GM23338 (cell line): ENCODE data around the gene TANGO6. TPM values are rescaled to one million over a fixed set of nuclear protein-coding genes. Genes with fewer than 3 reads are reported as not detected.

Source experiments
- ATAC-seq: fragments of 200-7000 bp; cut with Tn5 transposase; 3 replicates; pipeline ENCODE4 v1.9.1; 2020
- DNase-seq: peaks from one replicate; pipeline ENCODE4 v3.0.0-alpha.2; 2015; ENCODE audit warnings: low spot score
- H2AFZ ChIP-seq: fragments of 200-600 bp; sonication (generic); 2 replicates; pipeline ENCODE4 v1.8.0; 2016; ENCODE audit warnings: antibody characterized with exemption, mild to moderate bottlenecking, moderate library complexity
- H3F3A ChIP-seq: fragments of 200-600 bp; sonication (generic); replicated peaks from 2 replicates; pipeline ENCODE4 v1.8.0; 2017; ENCODE audit warnings: antibody characterized with exemption, mixed run types, low read depth
- H3K27ac ChIP-seq: fragments of 200-600 bp; sonication (generic); 2 replicates; pipeline ENCODE4 v1.6.1; 2016; ENCODE audit warnings: low read depth
- H3K27me3 ChIP-seq: fragments of 200-600 bp; sonication (generic); 2 replicates; pipeline ENCODE4 v1.8.0; 2016; ENCODE audit warnings: mild to moderate bottlenecking, mixed run types, moderate library complexity; ENCODE audit not compliant: insufficient read depth
- H3K36me3 ChIP-seq: fragments of 200-600 bp; sonication (generic); 2 replicates; pipeline ENCODE4 v1.8.0; 2016; ENCODE audit warnings: mild to moderate bottlenecking; ENCODE audit not compliant: insufficient read depth
- H3K4me1 ChIP-seq: fragments of 200-600 bp; sonication (generic); 2 replicates; pipeline ENCODE4 v1.8.0; 2016; ENCODE audit warnings: mild to moderate bottlenecking, moderate library complexity; ENCODE audit not compliant: insufficient read depth
- H3K4me2 ChIP-seq: fragments of 200-600 bp; sonication (generic); 2 replicates; pipeline ENCODE4 v1.7.1; 2017; ENCODE audit warnings: mixed run types
- H3K4me3 ChIP-seq: fragments of 200-600 bp; sonication (generic); 2 replicates; pipeline ENCODE4 v1.6.1; 2016; ENCODE audit warnings: mixed run types
- H3K79me2 ChIP-seq: fragments of 200-600 bp; sonication (generic); replicated peaks from 2 replicates; pipeline ENCODE4 v1.8.0; 2017; ENCODE audit warnings: mild to moderate bottlenecking; ENCODE audit not compliant: insufficient read depth
- H3K9me2 ChIP-seq: fragments of 200-600 bp; sonication (generic); 2 replicates; pipeline ENCODE4 v1.8.0; 2017; ENCODE audit not compliant: insufficient read depth
- H4K20me1 ChIP-seq: fragments of 200-600 bp; sonication (generic); replicated peaks from 2 replicates; pipeline ENCODE4 v1.8.0; 2017; ENCODE audit warnings: mild to moderate bottlenecking; ENCODE audit not compliant: insufficient read depth
- H3K27ac Mint-ChIP-seq: 2 replicates; pipeline ENCODE4 v1.8.0; 2020; ENCODE audit warnings: inconsistent platforms, mild to moderate bottlenecking, moderate library complexity, mixed read lengths
- H3K27me3 Mint-ChIP-seq: 3 replicates; pipeline ENCODE4 v1.8.0; 2022; ENCODE audit warnings: low read depth, mild to moderate bottlenecking, moderate library complexity, mixed read lengths, inconsistent platforms; ENCODE audit not compliant: insufficient read depth, poor library complexity
- H3K36me3 Mint-ChIP-seq: 3 replicates; pipeline ENCODE4 v1.8.0; 2021; ENCODE audit warnings: low read depth, mild to moderate bottlenecking, inconsistent platforms, moderate library complexity, mixed read lengths
- H3K4me1 Mint-ChIP-seq: 3 replicates; pipeline ENCODE4 v1.8.0; 2020; ENCODE audit warnings: mild to moderate bottlenecking, inconsistent platforms, mixed read lengths
- H3K4me3 Mint-ChIP-seq: 3 replicates; pipeline ENCODE4 v1.8.0; 2021; ENCODE audit warnings: moderate library complexity, mild to moderate bottlenecking, inconsistent platforms, mixed read lengths
- H3K9me3 Mint-ChIP-seq: 3 replicates; pipeline ENCODE4 v1.8.0; 2020; ENCODE audit warnings: moderate library complexity, mild to moderate bottlenecking, inconsistent platforms, mixed read lengths
- EZH2 ChIP-seq: fragments of 200-600 bp; sonication (generic); IDR thresholded peaks from one replicate; pipeline ENCODE4 v1.8.0; 2017; ENCODE audit warnings: antibody characterized with exemption, mild to moderate bottlenecking, low read depth; ENCODE audit not compliant: unreplicated experiment
- EZH2phosphoT487 ChIP-seq: fragments of 200-600 bp; sonication (generic); IDR thresholded peaks from one replicate; pipeline ENCODE4 v1.8.1; 2018; ENCODE audit warnings: antibody characterized with exemption; ENCODE audit not compliant: unreplicated experiment
- JUNB ChIP-seq: IDR thresholded peaks from one replicate; pipeline ENCODE4 v1.6.1; 2016; ENCODE audit warnings: antibody characterized with exemption; ENCODE audit not compliant: unreplicated experiment
- NANOG ChIP-seq: IDR thresholded peaks from 2 replicates; pipeline ENCODE4 v1.6.1; 2016; ENCODE audit warnings: antibody characterized with exemption, borderline replicate concordance
- POLR2AphosphoS5 ChIP-seq: IDR thresholded peaks from 2 replicates; pipeline ENCODE4 v1.6.1; 2016; ENCODE audit warnings: antibody characterized with exemption, low read depth
- STAT1 ChIP-seq: IDR thresholded peaks from one replicate; pipeline ENCODE4 v1.6.1; 2016; ENCODE audit warnings: antibody characterized with exemption; ENCODE audit not compliant: unreplicated experiment
- ZNF114 ChIP-seq: fragments of 250-450 bp; sonication (Bioruptor Pico); IDR thresholded peaks from 2 replicates; pipeline ENCODE4 v1.5.0; 2020; ENCODE audit warnings: mild to moderate bottlenecking, moderate library complexity
- ZNF331 ChIP-seq: fragments of 250-450 bp; sonication (Bioruptor Pico); IDR thresholded peaks from 2 replicates; pipeline ENCODE4 v1.5.0; 2020; ENCODE audit warnings: low read depth, mild to moderate bottlenecking, moderate library complexity
- ZNF462 ChIP-seq: fragments of 250-450 bp; sonication (Bioruptor Pico); IDR thresholded peaks from 2 replicates; pipeline ENCODE4 v1.5.0; 2020; ENCODE audit warnings: mild to moderate bottlenecking, moderate library complexity
- polyA plus RNA-seq: library from polyadenylated mRNA; unstranded; fragments of >200 nt; fragmentation: Nextera tagmentation; extraction: Ambion mirVana; gene quantifications from 2 replicates; pipeline ENCODE4 v1.2.1, GENCODE V29; 2016
- total RNA-seq: library from RNA; depleted of rRNA; stranded (reverse); fragments of >200 nt; shearing (Covaris generic); gene quantifications from 2 replicates; pipeline ENCODE4 v1.2.3, GENCODE V29; 2014
- TF ChIP-seq, protein P1 (sequence below): IDR thresholded peaks from 2 replicates; pipeline ENCODE4 v1.6.1; 2016; ENCODE audit warnings: antibody characterized with exemption
- TF ChIP-seq, protein P2 (sequence below): IDR thresholded peaks from one replicate; pipeline ENCODE4 v1.6.1; 2018; ENCODE audit warnings: antibody characterized with exemption; ENCODE audit not compliant: unreplicated experiment

Gene TANGO6
- total and polyA plus RNA-seq, 2 experiments from 2014 or later = 7.2 to 23.2 TPM

DNA sequence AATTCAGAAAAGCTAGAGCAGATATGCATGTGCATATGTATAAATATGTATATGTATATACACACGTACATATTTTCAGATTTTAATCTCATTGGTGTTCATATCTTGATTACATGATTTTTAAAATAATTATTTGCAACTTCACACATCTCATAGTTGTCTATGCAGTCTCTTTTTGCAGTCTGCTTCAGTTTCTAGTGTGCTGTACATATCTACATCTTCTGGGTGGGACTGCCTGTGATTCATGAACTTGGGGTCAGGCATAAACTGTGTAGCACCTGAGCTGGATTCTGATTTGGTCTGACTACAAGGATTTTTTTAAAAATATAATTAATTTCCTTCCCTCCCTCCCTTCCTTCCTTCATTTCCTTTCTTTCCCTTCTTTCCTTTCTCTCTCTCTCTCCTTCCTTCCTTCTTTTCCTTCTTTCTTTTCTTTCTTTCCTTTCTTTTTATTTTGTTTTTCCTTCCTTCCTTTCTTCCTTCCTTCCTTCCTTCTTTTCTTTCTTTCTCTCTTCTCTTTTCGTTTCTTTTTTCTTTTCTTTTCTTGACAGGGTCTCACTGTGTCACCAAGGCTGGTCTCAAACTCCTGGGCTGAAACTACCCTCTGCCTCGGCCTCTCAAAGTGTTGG, 96.5 kb downstream of the TANGO6 start (continued):
- TF ChIP-seq ZNF462 (CRISPR knock-in tag) (no peak), JUNB (no peak), ZNF331 (no peak), STAT1 (no peak), EZH2phosphoT487 (no peak), POLR2AphosphoS5 (no peak), NANOG (no peak), EZH2 (no peak)
- TF ChIP-seq, protein P1, sequence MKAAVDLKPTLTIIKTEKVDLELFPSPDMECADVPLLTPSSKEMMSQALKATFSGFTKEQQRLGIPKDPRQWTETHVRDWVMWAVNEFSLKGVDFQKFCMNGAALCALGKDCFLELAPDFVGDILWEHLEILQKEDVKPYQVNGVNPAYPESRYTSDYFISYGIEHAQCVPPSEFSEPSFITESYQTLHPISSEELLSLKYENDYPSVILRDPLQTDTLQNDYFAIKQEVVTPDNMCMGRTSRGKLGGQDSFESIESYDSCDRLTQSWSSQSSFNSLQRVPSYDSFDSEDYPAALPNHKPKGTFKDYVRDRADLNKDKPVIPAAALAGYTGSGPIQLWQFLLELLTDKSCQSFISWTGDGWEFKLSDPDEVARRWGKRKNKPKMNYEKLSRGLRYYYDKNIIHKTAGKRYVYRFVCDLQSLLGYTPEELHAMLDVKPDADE = no peak

DNA sequence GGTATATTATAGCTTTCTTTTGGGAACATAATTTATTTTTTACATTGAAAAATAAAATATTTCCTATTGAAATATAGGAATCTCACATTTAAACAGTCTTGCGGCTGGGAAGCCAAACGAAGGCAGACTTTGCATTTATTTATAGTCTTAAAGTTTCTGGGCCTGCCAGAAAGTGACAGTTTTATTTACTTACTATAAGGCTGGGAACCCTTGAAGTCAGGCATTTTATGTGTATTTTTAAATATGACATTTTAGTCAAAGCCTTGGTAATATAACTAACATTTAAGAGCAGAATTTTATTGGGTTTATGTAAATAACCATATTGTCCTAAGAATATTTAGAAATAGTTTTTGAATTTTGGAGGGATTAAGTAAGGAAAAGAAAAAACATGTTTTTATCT, 97.5 kb downstream of the TANGO6 start:
- H4K20me1 ChIP-seq = no peaks in the 10 kb centered on the region
- Mint-ChIP-seq H3K27ac (no peak overlapping the region), H3K4me1 (no peaks in the 10 kb centered on the region), H3K27me3 (no peaks in the 10 kb centered on the region), H3K36me3 (peaks cover 22% of the 10 kb centered on the region; the same call in 2 of the 3 replicates), H3K9me3 (peaks cover 17% of the 10 kb centered on the region; the same call in 2 of the 3 replicates), H3K4me3 (no peak overlapping the region)
- H3K4me1 ChIP-seq = no peaks in the 10 kb centered on the region
- no peak overlapping the region for H2AFZ ChIP-seq
- H3K36me3 ChIP-seq = peaks cover 3% of the 10 kb centered on the region; the same call in 1 of the 2 replicates
- no peak overlapping the region for H3K4me3 ChIP-seq
- H3K4me2 ChIP-seq = no peak overlapping the region
- no peaks in the 10 kb centered on the region for H3K27me3 ChIP-seq
- no peaks in the 10 kb centered on the region for H3K79me2 ChIP-seq
- H3K27ac ChIP-seq = no peak overlapping the region
- ATAC-seq (no peak), DNase-seq (no peak)
- no peaks in the 10 kb centered on the region for H3K9me2 ChIP-seq
- no peaks in the 10 kb centered on the region for H3F3A ChIP-seq
- TF ChIP-seq, protein P2, sequence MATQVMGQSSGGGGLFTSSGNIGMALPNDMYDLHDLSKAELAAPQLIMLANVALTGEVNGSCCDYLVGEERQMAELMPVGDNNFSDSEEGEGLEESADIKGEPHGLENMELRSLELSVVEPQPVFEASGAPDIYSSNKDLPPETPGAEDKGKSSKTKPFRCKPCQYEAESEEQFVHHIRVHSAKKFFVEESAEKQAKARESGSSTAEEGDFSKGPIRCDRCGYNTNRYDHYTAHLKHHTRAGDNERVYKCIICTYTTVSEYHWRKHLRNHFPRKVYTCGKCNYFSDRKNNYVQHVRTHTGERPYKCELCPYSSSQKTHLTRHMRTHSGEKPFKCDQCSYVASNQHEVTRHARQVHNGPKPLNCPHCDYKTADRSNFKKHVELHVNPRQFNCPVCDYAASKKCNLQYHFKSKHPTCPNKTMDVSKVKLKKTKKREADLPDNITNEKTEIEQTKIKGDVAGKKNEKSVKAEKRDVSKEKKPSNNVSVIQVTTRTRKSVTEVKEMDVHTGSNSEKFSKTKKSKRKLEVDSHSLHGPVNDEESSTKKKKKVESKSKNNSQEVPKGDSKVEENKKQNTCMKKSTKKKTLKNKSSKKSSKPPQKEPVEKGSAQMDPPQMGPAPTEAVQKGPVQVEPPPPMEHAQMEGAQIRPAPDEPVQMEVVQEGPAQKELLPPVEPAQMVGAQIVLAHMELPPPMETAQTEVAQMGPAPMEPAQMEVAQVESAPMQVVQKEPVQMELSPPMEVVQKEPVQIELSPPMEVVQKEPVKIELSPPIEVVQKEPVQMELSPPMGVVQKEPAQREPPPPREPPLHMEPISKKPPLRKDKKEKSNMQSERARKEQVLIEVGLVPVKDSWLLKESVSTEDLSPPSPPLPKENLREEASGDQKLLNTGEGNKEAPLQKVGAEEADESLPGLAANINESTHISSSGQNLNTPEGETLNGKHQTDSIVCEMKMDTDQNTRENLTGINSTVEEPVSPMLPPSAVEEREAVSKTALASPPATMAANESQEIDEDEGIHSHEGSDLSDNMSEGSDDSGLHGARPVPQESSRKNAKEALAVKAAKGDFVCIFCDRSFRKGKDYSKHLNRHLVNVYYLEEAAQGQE = no peak
- TF ChIP-seq, protein P1 = no peak
- TF ChIP-seq ZNF114 (CRISPR knock-in tag) = no peak
- TF ChIP-seq EZH2 = no peak
